ENCODE measurements around the gene DET1. TPM values are rescaled to one million over a fixed set of nuclear protein-coding genes. Genes with fewer than 3 reads are reported as not detected.

Gene DET1
- total and polyA plus RNA-seq, 2 donors (not counting 1 experiment from before 2014, with no cell fraction given) = 6.7 to 10.1 TPM

Small RNA genes within 50 kb of the gene (small RNA-seq; reads per million reads assigned to genes)
- not detected for gene AC013489.2 (ENCODE audit: insufficient read length, low read depth, low replicate concordance)

Other genes starting within 250 kb of the DET1 start
- 22.6 and 24.6 TPM in 2 replicates for gene MRPL46, start 79.3 kb downstream of the DET1 start, total RNA-seq
- gene MRPL46, start 79.3 kb downstream of the DET1 start, polyA plus RNA-seq = 10.0 and 14.3 TPM in 2 replicates
- 37.9 and 40.1 TPM in 2 replicates for gene MRPS11, start 79.0 kb downstream of the DET1 start, total RNA-seq
- gene MRPS11, start 79.0 kb downstream of the DET1 start, polyA plus RNA-seq = 18.5 and 21.1 TPM in 2 replicates
- gene AEN, start 74.7 kb upstream of the DET1 start, total RNA-seq = 18.5 and 24.0 TPM in 2 replicates
- gene AEN, start 74.7 kb upstream of the DET1 start, polyA plus RNA-seq = 42.9 and 43.8 TPM in 2 replicates
- gene ISG20, start 92.3 kb upstream of the DET1 start, total RNA-seq = 173 and 190 TPM in 2 replicates
- gene ISG20, start 92.3 kb upstream of the DET1 start, polyA plus RNA-seq = 193 and 232 TPM in 2 replicates